Medulla oblongata (tissue), 1 donor: ENCODE data around the gene CMTM6.
"Not testable (repeated sequence)": the region's sequence is repeated elsewhere in the genome, so short reads cannot be mapped to it uniquely, and the experiment has no call there.

Source experiments
- DNase-seq: peaks from one replicate; pipeline ENCODE4 v3.0.0-alpha.2; 2015; ENCODE audit errors: extremely low spot score

CMTM6 gene

GRCh38 chr3:32467333-32468070 is 35.1 kb downstream of the CMTM6 start:
- peak; percentile 82 for DNase-seq

DNA sequence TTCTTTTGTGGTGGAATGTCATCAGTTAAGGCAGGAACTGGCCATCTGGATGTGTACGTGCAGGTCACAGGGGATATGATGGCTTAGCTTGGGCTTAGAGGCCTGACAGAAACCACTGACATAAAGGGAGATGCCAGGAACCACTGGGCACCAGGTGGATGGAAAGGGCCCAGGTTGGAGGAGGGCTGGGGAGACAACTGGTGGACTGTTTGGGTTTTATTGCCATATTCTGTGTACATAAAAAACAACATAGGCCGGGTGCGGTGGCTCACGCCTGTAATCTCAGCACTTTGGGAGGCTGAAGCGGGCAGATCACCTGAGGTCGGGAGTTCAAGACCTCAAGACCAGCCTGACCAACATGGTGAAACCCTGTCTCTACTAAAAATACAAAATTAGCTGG is 35.8 kb downstream of the CMTM6 start:
- DNase-seq = not testable (repeated sequence)

DNA sequence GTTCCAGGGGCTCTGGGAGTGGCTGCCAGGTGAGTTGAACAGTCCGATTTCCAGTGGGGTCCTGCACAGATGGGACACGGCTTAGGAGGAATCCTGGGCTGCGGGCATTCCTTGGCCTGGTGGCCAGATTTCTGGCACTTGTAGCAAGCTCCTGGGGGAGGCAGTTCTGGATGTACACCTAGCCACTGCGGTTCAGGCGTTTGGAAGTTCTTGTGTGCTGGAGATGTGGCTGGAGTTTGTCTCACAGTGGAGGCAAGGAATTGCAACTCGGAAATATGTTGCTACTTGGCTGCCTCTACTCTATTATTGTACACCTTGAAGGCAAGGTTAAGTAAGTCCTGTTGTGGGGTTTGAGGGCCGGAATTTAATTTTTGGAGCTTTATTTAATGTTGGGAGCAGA is 37.9 kb downstream of the CMTM6 start:
- DNase-seq = not testable (repeated sequence)

DNA sequence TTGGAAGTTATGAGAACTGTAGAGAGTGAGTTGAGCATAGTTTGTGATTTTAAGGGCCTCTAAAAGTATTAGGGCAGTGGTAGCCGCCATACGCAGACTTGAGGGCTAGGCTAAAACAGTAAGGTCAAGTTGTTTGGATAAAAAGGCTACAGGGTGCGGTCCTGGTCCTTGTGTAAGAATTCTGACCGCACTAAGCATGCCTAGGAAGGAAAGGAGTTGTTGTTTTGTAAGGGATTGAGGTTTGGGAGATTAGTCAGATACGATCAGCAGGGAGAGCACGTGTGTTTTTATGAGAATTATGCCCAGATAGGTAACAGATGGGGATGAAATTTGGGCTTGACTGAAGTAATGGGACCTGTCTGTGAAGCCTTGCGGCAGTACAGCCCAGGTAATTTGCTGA is 39.2 kb downstream of the CMTM6 start:
- DNase-seq = not testable (repeated sequence)

- not testable (repeated sequence) for DNase-seq
These were observed 40.3 kb downstream of the CMTM6 start for GRCh38 chr3:32462191-32462986.

- not testable (repeated sequence) for DNase-seq
These were observed 41.7 kb downstream of the CMTM6 start for GRCh38 chr3:32460817-32461496.

- DNase-seq = no peak
These were observed 42.5 kb downstream of the CMTM6 start for GRCh38 chr3:32460031-32460749.

DNA sequence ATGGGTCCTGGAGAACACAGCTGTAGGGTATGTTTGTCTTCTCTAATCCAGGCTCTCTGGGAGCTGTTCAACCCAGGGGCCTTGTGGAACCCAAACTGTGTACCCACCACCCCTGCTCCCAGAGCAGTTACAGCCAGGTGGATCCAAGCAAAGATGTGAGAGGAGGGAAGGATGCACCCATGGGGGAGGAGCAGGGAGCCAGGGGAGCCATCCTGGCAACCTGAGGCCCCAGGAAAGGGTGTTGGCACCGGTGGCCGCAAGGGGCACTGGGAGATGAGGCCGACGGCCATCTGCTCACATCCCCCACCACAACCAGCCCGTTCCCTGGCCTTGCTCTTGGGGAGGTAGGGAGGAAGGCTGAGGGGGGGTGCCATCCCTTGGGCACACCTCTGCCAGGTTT is 43.2 kb downstream of the CMTM6 start:
- DNase-seq = no peak

DNA sequence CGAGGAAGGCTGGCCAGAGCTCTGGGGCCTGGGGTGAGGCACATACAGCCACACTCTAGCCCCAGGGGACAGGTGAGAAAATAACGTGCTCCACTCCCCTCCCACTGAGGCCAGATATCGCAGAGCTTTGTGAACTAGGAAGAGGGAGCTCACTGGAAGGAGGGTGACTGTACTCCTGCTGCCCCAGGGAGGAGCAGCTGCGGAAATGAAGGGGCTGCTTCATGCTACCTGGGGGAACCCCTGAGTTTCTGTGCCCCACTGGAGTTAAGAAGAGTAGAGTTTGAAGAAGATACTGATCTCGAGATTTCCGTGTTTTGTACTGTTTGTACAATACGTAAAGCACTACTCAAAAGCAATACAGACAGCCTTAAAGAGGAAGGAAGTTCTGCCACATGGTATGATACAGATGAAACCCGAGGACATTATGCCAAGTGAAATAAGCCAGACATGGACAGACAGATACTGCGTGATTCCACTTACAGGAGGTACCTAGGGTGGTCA is 44.6 kb downstream of the CMTM6 start:
- peak; percentile 68 for DNase-seq

- DNase-seq = no peak
These were observed 46.1 kb downstream of the CMTM6 start for GRCh38 chr3:32456429-32457130.

GRCh38 chr3:32455609-32456428 is 46.8 kb downstream of the CMTM6 start:
- DNase-seq = no peak

GRCh38 chr3:32454731-32455608 is 47.7 kb downstream of the CMTM6 start:
- DNase-seq = no peak

GRCh38 chr3:32454111-32454510 is 48.5 kb downstream of the CMTM6 start:
- DNase-seq = no peak

- no peak for DNase-seq
These were observed 49.3 kb downstream of the CMTM6 start for GRCh38 chr3:32453346-32453745.

- DNase-seq = no peak
These were observed 50.6 kb downstream of the CMTM6 start for GRCh38 chr3:32452009-32452408.

DNA sequence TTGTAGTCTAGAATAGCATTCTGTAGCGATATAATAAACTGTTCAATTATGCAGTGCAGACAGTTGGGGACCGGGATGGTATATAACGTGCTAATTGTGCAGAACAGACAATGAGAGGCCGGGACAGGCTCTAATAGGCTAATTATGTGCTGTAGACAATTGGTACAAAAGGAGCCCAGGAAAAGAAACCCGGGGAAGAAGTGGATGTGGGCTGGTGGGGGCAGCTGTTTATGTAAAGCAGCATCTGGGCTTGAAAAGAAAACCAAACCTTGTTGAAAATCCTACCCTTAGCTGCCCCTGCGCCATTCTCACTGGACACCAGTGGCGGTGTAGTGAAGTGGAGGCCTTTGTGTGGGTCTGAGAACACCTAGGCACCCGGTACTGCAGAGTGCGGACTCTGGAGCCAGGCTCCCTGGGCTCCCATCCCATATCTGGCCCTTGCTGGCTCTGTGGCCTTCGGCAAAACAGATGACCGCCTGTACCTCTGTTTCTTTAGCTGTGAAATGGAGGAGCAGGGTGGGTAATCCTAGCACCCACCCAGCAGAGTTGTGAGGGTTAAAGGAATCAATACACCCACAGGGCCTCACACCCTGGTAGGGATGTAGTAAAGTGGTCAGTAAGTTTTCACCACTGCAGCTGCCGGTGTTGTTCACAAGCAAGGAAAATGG is 51.5 kb downstream of the CMTM6 start:
- peak; percentile 47 for DNase-seq

GRCh38 chr3:32450426-32450825 is 52.2 kb downstream of the CMTM6 start:
- no peak for DNase-seq

GRCh38 chr3:32449691-32450090 is 53.0 kb downstream of the CMTM6 start:
- DNase-seq = no peak
